LNCaP clone FGC (cell line): Measurements from ENCODE around the gene DOCK6.

ENCODE experiments used
- DNase-seq: peaks from one replicate; pipeline ENCODE4 v3.0.0-alpha.2; 2011; ENCODE audit warnings: low read depth
- H3K4me3 ChIP-seq: 2 replicates; pipeline ENCODE4 v1.5.1; 2011; ENCODE audit warnings: mild to moderate bottlenecking, low read depth, low read length, control low read depth
- CTCF ChIP-seq: IDR thresholded peaks from 2 replicates; pipeline ENCODE4 v1.5.1; 2012; ENCODE audit warnings: mild to moderate bottlenecking; ENCODE audit not compliant: control insufficient read depth, insufficient read depth; ENCODE audit errors: extremely low read depth

The DOCK6 gene

GRCh38 chr19:11214387-11214786 is 47.9 kb downstream of the DOCK6 start:
- H3K4me3 ChIP-seq = no peak overlapping the region
- no peak for TF ChIP-seq CTCF

GRCh38 chr19:11210656-11210928 is 51.7 kb downstream of the DOCK6 start:
- no peak overlapping the region for H3K4me3 ChIP-seq
- no peak for DNase-seq
- TF ChIP-seq CTCF = no peak

More at GRCh38 chr19:11214387-11214786, 47.9 kb downstream of the DOCK6 start:
- DNase-seq = no peak

- no peak overlapping the region for H3K4me3 ChIP-seq
- no peak for TF ChIP-seq CTCF
- no peak for DNase-seq
Measured at GRCh38 chr19:11209839-11210655, 52.3 kb downstream of the DOCK6 start.

- DNase-seq = no peak
Measured at GRCh38 chr19:11208561-11209471, 53.5 kb downstream of the DOCK6 start.

GRCh38 chr19:11205939-11206570 is 56.3 kb downstream of the DOCK6 start:
- no peak for TF ChIP-seq CTCF
- no peak overlapping the region for H3K4me3 ChIP-seq
- no peak for DNase-seq

More at GRCh38 chr19:11208561-11209471, 53.5 kb downstream of the DOCK6 start:
- no peak overlapping the region for H3K4me3 ChIP-seq
- TF ChIP-seq CTCF = no peak

GRCh38 chr19:11204943-11205349 is 57.4 kb downstream of the DOCK6 start:
- no peak for DNase-seq
- no peak for TF ChIP-seq CTCF

More at GRCh38 chr19:11204943-11205349, 57.4 kb downstream of the DOCK6 start:
- H3K4me3 ChIP-seq = no peak overlapping the region
